Dedifferentiated amniotic fluid mesenchymal stem cell (primary cell): Measurements from ENCODE around the gene CERKL.
"Not testable (repeated sequence)": the region's sequence is repeated elsewhere in the genome, so short reads cannot be mapped to it uniquely, and the experiment has no call there.

Experiments used
- DNase-seq: peaks from one replicate; pipeline ENCODE4 v3.0.0-alpha.2; 2016; ENCODE audit errors: extremely low spot score

CERKL gene

DNA sequence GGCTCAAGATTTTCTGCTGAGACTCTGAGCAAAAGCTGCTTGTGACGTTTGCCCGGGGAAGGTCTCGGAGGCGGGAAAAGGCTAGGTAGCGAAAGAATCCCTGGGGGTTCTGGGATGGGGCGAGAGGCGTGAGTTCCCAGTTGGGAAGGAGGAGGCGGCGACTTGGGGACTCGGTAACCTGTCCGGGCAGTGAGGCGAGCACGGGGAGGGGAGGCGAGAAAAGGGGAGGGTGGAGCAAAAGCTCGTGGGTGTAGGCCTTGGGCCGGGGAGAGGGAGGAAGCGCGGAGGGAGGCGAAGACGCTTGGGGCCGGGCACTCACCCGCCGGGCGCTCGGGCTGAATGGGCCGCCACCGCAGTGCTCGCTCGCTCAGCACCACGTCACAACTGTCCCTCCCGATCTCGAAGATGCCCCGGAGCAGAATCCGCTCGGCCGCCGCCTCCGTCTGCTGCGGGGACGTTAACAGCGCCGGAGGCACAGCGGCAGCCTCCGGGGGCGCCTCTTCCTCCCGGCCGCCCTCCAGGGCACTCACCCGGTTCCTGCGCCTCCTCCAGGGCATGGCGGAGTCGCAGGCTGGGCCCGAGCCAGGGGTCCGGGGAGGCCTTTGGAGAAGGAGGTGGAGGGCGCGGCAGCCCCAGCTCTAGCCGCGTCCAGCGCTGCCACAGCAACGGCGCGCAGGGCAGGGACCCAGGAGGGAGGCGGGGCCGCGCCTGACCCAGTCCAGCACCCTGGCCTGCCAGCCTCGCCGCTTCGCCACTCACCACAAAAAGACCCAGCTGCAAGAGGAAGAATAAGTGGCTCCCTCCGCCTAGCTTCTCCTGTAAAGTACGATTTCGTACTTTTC lies at the start of gene CERKL:
Gene CERKL, minus strand, starts transcription at position 656 of the 842 bp plus-strand sequence. Its CDS starts 99 bp downstream, at position 557.
- no peak for DNase-seq

DNA sequence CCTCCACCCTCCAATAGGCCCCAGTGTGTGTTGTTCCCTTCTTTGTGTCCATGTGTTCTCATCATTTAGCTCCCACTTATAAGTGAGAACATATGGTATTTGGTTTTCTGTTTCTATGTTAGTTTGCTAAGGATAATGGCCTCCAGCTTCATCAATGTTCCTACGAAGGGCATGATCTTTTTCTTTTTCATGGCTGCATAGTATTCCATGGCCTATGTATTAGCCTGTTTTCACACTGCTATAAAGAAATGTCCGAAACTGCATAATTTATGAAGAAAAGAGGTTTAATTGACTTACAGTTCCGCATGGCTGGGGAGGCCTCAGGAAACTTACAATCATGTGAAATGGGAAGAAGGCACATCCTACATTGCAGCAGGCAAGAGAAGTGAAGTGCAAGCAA lies 45.6 kb upstream of the CERKL start:
- not testable (repeated sequence) for DNase-seq

DNA sequence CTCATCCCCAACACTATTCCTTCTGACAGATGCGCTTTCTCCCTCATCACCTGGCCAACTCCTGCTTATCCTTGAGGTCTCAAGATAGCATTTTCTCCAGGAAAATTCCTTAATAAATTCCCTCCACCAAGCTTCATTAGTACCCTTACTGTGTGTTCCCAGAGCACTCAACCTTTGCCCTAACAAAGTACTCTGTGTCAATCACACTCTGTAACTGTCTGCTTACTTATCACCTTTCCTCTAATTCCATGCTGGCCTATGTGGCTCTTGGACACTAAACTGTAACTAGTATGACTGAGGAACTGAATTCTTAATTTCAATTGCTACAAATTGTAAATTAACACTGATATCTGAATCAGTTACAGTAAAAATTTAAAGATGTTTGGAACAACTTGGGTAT lies 41.3 kb upstream of the CERKL start:
- DNase-seq = no peak

DNA sequence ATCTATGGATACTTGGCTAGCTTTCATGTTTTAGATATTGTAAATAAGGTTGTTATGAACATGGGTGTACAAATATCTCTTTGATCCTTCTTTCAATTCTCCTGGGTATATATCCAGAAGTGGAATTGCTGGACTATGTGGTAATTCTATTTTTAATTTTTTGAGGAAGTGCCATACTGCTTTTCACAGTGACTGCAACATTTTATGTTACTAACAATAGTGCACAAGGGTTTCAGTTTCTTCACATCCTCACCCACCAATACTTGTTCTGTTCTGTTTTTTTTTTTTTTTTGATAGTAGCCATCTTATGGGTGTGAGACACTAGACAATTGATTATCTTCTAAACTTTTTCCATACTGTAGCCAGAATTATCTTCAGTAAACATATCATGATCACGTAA lies 40.7 kb upstream of the CERKL start:
- DNase-seq = no peak

DNA sequence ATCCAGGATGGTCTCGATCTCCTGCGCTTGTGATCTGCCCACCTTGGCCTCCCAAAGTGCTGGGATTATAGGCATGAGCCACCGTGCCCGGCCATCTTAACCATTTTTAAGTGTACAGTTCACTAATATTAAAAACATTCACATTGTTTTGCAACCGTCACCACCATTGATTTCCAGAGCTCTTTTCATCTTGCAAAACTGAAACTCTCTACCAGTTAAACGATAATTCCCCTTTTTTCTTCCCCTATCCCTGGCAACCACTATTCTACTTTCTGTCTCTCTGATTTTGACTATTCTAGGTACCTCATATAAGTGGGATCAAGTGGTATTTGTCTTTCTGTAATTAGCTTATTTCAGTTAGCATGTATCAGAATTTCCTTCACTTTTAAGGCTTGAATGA lies 40.2 kb upstream of the CERKL start:
- no peak for DNase-seq

DNA sequence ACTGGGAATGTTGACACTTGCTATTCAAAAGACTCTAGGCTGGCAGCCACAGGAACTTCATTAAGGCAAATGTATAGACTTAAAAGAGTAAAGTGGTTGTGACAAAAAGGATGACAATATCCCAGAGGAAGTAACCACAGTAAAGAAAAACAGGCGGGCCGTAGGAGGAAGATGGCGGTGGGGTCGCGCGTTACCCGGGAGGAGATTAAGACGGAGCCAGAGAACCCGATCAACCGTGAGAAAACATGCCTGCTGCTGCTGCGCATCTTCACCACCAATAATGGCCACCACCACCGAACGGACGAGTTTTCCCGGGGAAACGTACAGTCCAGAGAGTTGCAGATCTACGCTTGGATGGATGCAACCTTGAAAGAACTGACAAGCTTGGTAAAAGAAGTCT lies 37.4 kb upstream of the CERKL start:
- no peak for DNase-seq

GRCh38 chr2:181690860-181691259 lies 34.0 kb upstream of the CERKL start:
- no peak for DNase-seq

GRCh38 chr2:181686576-181687185 lies 29.8 kb upstream of the CERKL start:
- no peak for DNase-seq

- DNase-seq = no peak
Observed at GRCh38 chr2:181685150-181685688, 28.3 kb upstream of the CERKL start.

- DNase-seq = no peak
Observed at GRCh38 chr2:181684454-181685149, 27.7 kb upstream of the CERKL start.

DNA sequence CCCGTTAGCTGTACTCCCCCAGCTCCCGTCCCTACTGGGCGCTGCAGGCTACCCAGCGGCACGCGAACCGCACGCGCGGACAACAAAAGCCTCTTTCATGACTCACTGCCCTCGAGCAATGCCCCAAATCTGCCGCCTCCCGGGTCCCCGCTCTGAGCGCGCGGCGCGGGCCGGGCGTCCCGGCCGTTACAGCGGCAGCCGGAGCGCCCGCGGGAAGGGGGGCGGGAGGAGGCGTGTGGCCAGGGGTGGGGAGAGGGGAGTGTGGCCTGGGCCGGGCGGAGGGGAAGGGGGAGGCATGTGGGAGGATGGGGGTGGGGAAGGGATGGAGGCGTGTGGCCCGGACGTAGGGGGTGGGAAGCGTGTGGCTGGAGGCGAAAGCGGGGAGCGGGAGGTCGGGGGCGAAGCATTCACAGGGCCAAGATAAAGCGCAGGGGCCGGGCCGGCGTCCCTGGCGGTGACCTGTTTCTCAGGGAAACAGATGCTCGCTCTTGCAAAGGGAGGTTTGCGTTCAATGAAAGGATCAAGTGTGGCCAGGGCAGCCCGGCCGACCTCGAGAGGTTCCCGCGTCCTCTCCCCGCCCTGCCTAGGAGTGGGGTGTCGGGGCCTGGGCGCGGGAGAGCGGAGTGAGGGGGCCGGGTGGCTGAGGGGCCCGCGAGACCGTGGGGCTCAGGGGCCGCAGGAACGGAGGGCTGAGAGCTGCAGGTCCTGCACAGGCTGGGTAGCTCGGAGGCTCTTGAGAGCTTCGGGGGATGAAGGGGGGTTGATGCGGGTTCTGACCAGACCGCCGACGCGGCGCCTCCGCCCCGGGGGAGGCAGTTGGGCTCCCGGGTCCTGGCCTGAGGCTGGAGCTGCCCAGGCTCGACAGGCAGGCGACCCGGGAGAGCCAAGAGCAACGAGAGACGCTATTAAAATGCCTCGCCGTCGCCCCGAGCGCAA lies 26.9 kb upstream of the CERKL start:
- DNase-seq = peak; percentile 43

GRCh38 chr2:181682795-181683517 lies 26.1 kb upstream of the CERKL start:
- no peak for DNase-seq

DNA sequence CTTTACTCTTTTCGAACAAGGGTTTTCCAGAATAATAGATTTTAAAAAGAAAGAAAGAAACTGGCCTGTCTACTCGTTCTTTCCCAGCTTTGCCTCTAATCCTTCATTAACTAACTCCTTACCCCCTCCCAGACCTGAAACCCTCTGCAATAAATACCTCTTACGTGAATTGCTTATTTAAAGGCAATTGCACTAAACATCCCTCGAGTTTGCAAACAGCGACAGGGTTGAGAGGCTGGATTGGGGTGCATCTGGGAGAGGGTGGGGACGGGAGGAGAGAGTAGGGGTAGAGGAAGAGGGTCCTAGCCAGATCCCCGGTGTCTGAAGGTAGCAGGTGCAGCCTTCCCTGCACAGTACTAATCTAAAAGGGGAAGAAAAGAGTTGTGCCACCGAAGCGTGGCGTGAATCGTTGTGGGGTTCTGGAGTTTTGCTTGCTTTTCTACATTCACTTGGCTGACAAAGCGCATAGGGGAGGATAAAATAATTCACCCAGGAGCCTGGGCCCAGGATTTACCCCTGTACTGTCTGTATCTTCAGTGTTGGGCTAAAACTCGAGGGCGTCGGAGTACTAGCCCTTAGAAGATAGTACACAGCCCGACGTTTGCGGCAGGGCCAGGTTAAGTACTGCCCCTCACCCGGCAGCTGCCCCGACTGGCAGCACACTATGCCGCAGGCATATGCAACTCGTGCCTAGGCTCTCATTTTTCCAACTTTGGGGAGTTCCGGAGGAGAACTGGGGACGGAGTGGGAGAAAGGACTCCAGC lies 25.3 kb upstream of the CERKL start:
- no peak for DNase-seq

DNA sequence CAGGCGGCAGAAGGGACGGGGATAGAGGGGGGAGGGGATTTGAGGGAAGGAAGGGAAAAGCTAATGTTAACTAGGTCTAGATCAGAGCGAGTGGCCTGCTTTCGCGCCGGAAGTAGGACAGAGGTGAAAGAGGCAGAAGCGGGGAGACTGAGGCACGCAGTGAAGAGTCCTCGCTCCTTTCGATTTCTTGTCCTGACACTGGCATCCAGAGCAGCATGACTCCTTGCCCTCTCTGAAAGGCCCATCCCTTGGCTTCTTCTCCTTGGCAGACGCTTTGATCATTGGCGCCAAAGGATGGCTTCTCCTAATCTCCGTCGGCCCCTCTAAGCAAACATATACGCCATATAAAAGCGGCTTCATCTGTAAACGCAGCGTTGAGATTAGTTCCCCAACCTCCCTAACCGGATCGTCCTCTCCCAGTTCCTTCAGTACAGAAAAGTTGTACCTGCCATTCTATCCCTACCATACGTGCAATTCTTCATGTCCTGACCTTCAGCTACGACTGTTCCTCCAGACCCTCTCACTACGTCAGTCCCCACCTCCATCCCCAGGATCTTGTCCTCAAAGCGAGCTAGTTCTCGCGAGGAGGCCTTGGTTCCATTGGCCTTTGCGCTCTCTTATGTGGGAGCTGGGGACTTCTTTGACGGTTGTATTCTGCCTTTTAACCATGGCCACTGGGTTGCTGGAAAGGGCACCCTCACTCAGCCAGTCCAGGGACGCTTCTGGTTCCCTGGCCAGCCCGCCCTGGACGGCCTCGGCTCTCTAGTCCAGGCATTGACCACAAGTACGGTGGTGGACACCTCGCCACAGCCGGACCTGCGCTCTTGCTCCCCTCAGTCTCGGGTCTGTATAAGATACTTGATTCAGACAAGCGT lies 24.3 kb upstream of the CERKL start:
- no peak for DNase-seq

GRCh38 chr2:181680055-181680936 lies 23.4 kb upstream of the CERKL start, which contains the start of gene NEUROD1:
Gene NEUROD1 (minus strand): TSS chr2:181680517. CDS start chr2:181678860, 1,657 bp downstream.
- DNase-seq = no peak

DNA sequence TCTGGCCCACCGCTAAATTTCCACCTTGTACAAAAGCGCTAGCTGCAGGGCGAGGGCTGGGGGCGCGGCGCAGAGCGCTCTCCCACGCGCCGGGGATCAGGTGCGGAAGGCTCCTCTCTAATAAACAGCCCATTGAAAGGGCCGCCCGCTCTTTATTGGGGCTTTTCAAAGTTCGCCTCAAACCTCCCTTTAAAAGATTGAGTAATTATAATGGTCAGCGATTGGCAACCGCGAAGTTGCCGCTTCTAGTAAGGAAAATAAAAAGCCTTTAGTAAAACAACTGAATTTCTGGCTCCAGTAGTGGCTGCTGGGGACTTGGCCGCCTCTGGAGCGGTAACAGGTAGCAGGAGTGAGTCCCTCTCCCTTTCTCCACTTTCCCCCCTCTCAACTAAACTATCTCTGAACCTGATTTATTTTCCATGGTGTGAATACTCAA lies 22.7 kb upstream of the CERKL start:
- no peak for DNase-seq

- no peak for DNase-seq
Observed at GRCh38 chr2:181678861-181679543, 22.1 kb upstream of the CERKL start.
